Activated T-cell treated with anti-CD3 and anti-CD28 coated beads for 48 hours (primary cell): Measurements from ENCODE around the gene COX4I2.
"Not testable (repeated sequence)": the region's sequence is repeated elsewhere in the genome, so short reads cannot be mapped to it uniquely, and the experiment has no call there.

Experiments
- DNase-seq: peaks from one replicate; pipeline ENCODE4 v3.0.0-alpha.2; 2020; ENCODE audit warnings: low read depth

The COX4I2 gene

DNA sequence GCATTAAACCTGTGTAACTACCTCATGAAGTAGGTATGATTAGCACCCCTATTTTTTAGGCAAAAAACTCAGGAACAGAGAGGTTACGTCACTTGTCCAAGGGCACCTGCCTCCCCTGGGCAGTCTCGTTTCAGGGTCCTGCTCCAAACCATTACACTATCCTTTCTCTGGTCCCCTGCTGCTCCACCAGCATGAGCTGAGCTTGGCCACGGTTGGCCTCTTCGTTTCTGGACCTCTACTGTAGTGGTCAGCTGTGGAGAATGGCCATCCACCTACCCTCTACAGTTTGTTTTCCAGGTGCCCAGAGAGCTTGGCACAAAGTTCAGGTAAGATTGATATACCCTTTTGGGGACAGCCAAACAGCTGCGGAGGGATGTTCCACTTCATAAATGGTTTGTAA lies 16.8 kb downstream of the COX4I2 start:
- no peak for DNase-seq

DNA sequence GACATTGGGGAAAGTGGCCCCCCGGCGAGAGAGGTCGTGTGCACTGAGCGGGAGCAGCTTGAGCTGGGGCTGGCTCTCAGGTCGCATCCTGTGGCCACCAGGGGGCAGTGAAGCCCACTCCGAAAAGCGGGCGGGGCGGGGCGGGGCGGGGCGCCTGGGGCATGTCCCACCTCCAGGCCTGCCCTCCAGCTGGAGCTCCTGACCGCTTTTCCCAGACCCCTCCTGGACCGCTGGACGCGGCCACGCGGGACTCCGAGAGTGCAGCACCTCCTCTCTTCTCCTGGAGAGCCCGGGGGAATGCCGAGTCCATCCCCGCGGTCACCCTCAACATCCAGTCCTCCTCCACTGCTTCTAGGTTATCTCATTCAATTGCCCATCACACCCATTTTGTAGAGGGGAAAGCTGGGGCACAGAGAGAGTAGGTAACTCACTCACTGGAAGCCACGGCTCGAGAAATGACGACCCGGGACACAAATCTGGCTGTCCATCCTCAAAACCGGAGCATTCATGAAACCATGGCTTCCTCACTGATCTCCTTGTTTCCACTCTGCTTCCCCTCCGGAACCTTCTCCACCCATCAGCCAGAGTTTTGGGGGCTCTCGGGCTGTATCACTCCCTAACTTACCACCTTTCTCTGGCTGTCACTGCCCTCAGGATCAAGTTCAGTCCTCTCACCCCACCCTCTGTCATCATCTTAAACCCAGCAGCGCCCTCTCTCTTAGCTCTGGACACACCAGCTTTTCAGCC lies 24.1 kb downstream of the COX4I2 start:
- DNase-seq: peak; percentile 68

DNA sequence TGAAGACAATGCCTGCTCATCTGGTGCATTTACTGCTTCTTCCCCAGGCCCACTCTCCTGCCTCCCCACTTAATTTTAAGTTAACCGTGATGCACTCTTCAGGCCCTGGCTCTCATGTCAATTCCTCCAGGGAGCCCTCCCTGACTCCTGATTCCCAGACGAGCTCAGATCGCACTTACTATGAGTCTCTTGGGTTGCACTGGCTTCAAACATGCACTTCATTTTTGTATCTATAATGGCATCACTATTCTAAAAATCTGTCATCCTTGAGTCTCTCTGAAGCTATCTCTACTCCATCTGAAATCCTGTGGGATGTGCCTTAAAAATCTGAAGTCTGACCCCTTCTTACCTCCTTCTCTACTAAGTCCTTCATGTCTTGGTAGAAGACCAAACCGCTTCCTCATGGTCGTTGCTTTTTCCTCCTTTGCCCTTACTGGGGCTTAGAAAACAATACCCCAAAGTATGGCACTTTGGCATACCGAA lies 24.7 kb downstream of the COX4I2 start:
- DNase-seq: no peak

DNA sequence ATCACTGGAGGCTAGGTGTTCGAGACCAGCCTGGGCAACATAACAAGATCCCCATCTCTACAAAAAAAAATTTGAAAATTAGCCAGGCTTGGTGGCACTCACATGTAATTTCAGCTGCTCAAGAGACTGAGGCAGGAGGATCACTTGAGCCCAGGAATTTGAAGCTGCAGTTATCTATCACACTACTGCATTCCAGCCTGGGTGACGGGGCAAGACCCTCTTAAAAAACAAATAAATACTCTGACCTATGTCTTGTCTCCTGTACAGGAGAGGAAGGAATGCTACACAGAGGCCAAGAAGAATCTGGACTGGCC lies 25.8 kb downstream of the COX4I2 start:
- DNase-seq: no peak

DNA sequence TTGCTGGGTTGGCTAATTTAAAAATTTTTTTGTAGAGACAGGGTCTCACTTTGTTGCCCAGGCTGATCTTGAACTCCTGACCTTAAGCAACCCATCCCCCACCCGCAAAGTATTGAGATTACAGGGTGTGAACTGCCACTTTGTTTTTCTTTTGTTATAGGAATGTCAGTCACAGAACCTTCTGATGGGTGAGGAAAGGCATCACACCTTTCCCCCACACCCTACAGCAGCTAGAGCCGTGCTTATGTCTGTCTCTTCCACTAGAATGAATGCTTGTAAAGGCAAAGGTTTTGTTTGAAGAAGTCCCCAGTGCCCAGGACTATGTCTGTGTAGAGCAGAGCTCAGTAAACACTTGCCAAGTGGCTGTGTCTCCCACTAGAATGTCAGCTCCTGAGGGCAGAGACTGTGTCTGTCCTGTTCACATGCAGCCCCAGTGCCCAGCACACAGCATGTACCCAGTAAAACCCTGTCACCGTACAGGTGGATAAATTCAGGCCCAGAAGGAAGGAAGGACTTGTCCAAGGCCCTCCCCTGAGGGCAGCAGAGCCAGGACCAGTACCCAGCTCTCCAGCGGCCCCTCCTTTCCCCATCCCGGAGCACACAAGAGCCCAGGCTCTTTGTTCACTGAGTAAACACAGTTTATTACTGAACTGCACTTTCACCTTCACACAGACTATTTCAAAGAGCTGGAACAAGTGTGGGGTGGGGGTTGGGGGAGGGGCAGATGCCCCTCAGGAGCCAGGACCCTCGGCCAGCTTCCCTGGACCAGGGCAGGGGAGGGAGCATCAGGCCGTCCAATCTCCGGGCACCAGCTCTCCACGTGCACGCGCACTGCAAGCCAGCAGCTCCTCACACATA lies 26.4 kb downstream of the COX4I2 start:
- DNase-seq: no peak

DNA sequence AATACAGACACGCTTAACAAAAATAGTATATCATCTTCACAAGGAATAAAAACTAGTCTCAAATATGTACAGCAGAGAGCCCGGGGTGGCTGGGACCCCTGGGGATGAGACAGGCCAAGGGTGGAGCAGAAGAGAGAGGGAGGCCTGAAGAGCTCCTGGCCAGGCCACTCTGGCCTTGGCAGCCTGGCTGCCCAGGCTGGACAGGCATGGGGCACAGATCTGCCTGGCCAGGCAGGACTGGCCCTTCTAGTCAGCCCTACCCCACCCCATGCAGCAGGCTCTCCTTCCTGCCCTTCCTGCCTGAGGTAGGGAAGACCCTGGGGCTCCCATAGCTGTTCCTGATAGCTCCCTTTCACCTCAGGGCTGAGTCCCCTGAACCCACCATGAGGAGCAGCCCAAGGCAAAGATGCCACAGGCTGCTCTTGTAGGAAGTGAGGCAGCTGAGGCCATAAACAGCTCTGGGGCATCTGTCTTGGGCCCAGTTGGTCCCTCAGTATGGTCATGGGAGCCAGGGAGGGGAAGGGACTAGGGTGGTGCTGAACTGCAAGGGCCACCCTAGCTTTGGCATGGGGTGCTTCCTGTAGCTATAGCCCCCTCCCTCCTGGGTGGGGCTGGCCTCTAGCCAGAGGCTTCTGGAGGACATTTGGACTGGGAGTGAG lies 27.1 kb downstream of the COX4I2 start:
- DNase-seq: no peak

DNA sequence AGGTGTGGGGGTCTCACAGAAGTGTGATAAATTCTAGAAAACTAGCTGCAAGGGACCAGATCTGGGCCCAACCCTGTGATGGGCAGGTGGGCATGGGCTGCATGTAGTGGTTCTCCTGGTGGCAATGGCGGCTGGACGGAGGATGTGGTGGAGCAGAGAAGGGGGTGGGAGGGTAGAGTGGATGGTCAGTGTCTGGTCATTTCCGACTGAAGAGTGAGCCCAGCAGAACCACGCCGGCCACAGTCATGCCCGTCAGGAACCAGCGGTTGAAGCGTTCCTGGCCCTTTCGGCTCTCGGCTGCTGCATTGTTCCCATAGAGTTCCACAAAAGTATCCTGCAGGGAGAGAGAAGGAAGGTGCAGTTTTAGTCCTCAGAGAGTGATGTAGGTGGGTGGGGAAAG lies 28.0 kb downstream of the COX4I2 start:
- no peak for DNase-seq

DNA sequence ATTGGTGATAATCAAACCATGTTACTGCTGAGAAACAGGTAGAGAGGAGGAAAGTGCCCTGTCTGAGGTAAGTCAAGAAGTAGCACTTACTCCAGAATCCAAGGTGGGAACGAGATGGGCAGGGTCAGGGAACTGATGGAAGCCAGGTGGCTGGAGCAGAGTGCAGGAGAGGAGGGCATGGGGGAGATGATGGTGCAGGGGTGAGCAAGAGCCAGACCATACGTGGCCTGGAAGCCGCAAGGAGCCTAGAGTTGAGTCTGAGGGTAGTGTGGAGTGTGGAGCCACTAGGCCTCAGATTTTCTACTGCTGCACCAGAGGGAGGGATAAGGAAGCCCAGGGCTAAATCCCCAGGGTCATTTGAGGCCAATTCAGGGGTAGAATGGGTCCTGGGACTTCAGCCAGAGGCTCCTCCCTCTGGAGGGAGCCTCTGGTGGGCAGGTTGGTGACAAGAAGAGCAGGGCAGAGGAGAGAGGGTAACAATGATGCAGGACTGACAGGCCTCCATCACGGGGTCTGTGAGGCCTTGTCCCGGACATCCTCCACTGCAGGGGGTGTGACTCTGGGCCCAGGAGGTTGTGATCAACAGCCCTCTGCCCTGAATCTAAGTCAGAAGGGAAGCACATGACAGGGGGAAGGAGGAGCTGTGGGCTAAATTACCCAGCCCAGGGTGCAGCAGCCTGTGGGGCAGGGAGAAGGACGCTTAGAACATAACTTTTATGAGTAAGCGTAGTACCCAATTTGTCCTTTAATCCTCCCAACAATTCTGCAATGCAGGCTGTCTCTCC lies 28.7 kb downstream of the COX4I2 start:
- DNase-seq: no peak

DNA sequence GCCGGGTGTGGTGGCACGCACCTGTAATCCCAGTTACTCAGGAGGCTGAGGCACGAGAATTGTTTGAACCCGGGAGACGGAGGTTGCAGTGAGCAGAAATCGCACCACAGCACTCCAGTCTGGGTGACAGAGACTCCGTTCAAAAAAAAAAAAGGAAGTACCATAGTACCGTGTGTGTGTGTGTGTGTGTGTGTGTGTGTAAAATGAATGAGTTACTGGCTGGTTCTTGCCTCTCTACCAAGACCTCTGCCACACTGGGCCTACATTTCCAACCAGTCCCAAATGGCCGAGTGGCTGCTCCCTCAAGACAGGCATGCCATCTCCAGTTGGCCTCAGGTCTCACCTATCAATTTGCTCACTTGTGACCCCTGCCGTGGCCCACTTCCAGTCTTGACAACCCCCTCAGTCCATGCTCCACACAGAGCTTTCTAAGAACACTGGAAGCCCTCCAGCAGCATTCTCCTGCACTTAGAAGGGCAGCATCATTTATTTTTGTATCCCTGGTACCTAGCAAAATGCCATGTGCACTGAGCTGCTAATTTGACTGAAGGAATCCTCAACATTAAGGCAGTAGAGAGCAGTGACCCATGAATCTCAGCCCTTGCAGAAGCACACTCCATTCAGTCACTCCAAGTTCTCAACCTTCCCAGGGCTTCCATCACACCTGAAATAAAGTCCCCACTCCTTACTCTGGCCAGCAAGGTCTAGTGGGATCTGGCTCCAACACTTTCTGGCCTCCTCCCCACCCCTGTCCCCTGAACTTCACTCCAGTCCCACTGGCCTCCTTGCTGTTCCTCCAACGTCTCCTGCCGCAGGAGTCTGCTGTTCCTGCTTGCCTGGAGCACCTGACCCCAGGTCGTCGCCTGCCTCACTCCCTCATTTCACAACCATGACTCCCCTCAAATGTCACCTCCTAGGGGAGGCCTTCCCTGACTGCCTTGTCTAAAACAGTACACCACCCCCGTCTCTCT lies 29.9 kb downstream of the COX4I2 start:
- no peak for DNase-seq

DNA sequence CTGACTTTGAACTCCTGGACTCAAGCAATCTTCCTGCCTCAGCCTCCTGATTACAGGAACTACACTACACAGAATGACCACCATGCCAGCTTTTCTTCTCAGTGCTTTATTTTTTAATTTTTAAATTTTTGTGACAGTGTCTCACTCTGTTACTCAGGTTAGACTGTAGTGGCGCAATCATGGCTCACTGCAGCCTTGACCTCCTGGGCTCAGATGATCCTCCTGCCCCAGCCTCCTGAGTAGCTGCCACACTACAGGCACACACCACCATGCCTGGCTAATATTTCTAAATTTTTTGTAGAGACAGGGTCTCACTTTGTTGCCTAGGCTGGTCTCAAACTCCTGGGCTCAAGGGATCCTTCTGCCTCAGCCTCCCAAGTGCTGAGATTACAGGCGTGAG lies 31.2 kb downstream of the COX4I2 start:
- DNase-seq: not testable (repeated sequence)

DNA sequence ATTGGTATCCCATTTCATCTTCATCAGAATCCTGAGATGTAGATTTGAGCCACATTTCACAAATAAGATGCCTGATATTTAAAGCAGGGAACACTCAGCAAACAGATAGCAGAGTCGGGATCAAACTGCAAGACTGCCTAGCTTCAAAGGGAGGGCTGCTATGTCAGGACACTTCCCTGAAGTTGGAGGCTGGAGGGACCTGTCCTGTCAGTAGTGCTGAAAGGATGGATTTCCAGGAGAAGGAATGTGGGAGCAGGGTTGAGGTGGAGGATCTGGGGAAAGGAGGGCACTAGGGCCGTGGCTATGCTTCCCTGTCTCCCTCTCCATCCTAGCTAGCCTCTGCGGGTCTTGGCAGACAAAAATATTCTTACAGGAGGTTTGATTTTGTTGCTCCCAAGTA lies 32.2 kb downstream of the COX4I2 start:
- DNase-seq: no peak

DNA sequence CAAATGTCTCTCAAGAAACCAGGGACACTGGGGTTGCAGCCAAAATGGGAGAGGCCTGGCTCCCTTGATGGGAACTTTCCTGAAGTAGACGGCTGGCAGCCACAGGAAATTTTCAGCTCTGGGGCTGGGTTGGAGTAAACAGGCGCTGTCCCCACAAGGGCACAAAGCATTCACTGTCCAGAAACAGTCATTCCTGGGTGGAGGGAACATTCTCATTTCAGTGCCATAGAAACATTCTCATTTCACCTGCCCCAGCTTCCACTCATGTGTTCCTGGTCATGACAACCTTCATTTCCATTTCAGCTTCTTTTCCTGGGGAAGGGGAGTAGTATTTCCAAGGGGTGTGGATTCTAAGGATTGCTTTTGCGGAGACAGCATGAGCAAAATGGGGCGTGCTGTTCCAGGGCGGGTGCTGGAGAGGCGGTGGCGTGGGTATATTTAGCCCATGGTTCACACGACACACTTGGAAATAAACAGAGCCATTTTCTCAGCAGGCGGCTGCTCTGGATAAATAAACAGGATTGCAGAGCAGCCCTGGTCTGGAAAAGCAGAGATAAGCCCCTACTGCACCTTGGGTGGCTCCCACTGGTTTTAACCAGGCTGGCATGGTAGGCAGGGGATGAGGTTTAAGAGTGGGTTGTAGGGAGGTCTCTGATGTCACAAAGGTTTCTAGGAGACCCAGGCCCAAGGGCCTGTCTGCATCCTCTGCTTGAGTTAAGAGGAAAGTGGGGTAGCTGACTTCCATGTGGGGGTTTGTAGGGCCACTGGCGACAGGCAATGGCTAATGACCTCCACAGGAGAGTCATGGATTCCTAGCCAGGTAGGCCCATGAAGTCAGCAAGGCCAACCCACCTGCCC lies 32.9 kb downstream of the COX4I2 start:
- no peak for DNase-seq

DNA sequence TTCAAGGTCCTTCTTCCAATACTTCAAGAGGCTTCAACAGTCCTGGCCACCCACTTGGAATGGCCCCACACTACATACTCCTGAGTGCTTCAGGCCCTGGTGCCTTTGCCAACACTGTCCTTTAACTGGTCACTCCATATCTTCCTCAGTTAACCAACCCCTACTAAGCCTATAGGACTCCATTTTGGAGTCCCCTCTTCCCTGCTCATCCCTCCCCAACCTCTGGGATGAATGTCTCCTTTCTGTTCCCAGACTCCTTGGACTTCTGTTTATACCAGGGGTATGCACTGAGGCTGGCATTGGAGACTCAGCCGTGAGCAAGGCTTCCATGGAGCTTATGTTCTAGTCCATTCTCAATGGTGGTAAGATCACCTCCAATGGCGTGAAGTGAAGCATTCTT lies 33.6 kb downstream of the COX4I2 start:
- no peak for DNase-seq

DNA sequence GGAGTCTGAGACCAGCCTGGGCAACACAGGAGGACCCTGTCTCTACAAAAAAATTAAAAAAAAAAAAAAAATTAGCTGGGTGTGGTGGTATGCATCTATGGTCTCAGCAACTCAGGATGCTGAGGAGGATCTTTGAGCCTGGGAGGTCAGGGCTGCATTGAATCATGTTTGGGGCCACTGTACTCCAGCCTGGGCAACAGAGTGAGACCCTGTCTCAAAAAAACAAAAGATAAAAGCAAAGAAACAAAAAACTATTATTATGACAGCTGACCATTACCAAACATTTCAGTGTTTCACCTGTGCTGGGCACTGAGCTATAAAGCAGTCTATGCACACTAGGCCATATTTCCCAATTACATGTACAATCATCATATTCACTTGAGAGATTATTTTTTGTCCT lies 35.7 kb downstream of the COX4I2 start:
- DNase-seq: no peak

DNA sequence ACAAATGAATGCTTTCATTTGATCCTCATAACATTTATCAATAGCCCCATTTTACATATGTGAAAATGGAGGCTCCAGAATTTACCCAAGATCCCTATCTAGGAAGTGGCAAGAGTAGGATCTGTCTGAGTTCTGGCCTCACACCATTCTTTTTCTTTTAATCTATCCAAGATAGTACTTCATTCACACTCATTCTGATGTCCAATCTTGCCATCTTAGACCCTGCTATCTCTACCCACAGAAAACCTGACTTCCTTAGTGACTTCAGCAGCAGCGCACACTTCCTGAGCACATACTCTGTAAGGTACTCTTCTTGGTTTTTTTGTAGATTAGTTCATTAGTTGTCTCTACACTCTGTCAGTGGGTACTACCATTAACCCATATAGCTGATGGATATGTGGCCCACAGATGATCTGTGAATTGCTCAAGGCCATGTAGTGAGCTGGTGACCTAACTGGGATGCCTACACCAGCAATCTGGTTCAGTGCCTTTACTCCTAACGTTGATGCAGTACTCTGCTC lies 36.3 kb downstream of the COX4I2 start:
- DNase-seq: no peak

DNA sequence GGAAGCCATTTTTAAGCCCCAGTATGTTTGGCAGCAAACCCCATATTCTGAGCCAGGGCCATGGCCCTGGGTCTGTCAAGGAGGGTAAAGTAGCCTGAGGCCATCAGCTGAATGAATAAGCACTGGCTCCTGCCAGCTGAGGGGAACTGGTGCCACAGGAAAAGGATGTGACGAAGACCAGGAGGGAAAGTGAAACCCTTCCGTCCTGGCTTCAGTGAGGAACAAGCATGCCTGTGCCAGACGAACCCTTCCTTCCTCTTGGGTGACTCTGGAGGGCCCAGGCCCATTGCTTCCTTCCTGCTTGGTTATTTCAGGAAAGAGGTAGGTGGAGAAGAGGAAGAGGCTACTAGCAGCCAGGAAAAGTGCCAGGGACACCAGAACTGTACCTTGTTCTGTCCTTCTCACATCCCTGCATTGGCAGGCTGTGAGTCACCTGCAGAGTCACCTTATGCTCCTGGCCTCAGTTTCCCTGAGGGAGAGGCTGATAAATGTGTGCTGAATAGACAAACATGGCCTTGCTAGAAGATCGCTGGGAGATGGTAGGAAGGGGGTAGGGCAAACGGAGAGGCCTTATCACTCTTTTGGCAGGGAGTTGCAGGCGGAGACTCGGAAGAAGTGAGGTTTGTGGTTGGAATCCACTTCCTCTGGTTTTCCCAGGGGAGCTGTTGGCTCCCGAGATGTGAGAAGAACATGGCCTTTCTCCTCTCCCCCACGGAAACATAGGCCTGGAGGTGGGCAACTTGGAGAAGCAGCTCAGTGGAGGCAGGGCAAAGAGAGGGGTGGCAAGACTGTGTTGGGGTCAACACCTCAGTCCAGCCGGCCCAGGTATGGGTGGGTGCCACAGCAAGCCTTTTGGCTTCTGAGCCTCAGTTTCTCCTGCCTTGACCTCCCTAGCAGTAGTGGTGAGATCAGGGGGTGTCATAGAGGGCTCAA lies 37.4 kb downstream of the COX4I2 start:
- DNase-seq: peak; percentile 54

DNA sequence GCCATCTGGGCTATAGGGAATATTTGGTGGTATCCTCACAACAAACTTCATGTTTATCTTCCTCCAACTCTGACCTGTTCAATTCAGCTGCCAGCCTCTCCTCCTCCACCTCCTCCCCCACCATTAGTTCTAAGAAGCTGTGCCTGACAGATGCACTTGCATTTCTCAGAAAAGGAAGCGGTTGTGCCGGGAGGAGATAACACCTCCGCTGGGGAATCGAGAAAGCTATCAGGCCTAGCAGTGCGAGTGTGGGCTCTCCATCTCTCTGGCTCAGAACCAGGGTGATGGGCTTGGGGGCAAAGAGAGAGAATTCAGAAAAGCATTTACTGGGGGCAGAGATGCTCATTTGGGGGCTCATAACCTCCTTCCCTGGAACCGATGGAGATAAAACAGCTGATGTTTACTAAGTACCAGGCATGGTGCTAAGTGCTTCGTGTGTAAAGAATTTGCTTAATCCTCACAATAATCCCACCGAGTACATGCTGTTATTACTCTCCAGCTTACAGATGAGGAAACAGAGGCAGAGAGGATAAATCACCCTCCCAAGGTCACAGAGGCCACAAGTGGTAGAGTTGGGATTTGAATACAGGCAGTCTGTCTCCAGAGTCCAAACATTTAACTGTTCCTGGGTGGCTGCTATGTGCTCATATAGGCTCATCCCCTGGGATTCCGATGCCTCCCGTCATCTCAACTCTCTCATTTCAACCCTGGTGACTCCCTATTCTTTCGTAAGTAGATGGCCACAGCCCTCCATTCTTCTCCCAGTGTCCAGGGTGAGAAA lies 38.3 kb downstream of the COX4I2 start:
- DNase-seq: peak; percentile 47

DNA sequence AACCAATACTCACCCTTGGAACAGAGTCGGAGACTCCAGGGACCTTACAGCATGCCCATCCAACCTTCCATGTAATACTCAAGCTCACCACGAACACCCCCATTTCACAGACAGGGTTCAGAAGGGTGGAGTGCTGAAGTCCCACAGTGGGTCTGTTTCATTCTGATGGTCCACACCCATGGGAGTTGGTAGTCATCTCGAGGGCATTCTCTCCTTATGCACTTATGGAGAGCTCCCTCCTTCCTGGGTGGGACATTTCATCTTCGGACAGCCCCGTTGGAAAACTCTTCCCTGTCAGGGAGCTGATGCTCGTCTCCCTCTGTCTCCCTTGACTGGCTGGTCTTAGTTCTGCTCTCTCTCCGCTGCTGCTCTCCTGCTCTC lies 38.9 kb downstream of the COX4I2 start:
- DNase-seq: no peak
